ENCODE measurements around the gene KCNQ5. TPM values are rescaled to one million over a fixed set of nuclear protein-coding genes. Genes with fewer than 3 reads are reported as not detected.
"Not testable (repeated sequence)": the region's sequence is repeated elsewhere in the genome, so short reads cannot be mapped to it uniquely, and the experiment has no call there.

KCNQ5 gene
- total RNA-seq, 1 experiment from 2014 or later, result 2.0 TPM

GRCh38 chr6:72892901-72893300, 271.0 kb downstream of the KCNQ5 start:
- H3K27ac Mint-ChIP-seq, result no peak overlapping the region
- H3K4me3 Mint-ChIP-seq, result no peak overlapping the region
- CTCF ChIA-PET, result no interaction called here
- TF ChIP-seq EMX1 (CRISPR knock-in tag; IDR thresholded peaks at IDR 0.05) (no peak), ZNF396 (CRISPR knock-in tag; IDR thresholded peaks at IDR 0.05; ENCODE audit: borderline replicate concordance) (no peak), HMGA2 (CRISPR knock-in tag; IDR thresholded peaks at IDR 0.05) (no peak), RORB (CRISPR knock-in tag; IDR thresholded peaks at IDR 0.05) (no peak), TCF7 (CRISPR knock-in tag; IDR thresholded peaks at IDR 0.05; ENCODE audit: low read depth) (no peak), PRDM15 (CRISPR knock-in tag; IDR thresholded peaks at IDR 0.05) (no peak), JUN (CRISPR knock-in tag; IDR thresholded peaks at IDR 0.05) (no peak), ZBTB21 (CRISPR knock-in tag; IDR thresholded peaks at IDR 0.05; ENCODE audit: borderline replicate concordance) (no peak), NR3C1 (CRISPR knock-in tag; conservative IDR thresholded peaks at IDR 0.05; ENCODE audit: low read depth) (no peak), E2F4 (CRISPR knock-in tag; IDR thresholded peaks at IDR 0.05; ENCODE audit: borderline replicate concordance, low read depth) (no peak), AR (CRISPR knock-in tag; IDR thresholded peaks at IDR 0.05) (no peak), FOXK1 (CRISPR knock-in tag; IDR thresholded peaks at IDR 0.05) (no peak), ATF1 (CRISPR knock-in tag; IDR thresholded peaks at IDR 0.05) (no peak), SP1 (CRISPR knock-in tag; conservative IDR thresholded peaks at IDR 0.05) (no peak), CREM (CRISPR knock-in tag; IDR thresholded peaks at IDR 0.05) (no peak), CBFB (CRISPR knock-in tag; IDR thresholded peaks at IDR 0.05; ENCODE audit: low read depth) (no peak)
- no peaks in the 10 kb centered on the region; the same call in 1 of the 2 replicates for H3K27me3 Mint-ChIP-seq (ENCODE audit: low read depth)
- H3K36me3 Mint-ChIP-seq, result no peaks in the 10 kb centered on the region
- no peaks in the 10 kb centered on the region for H3K4me1 Mint-ChIP-seq
- 0 out of 2 replicates have a peak, but pooled peaks cover 3% of the 10 kb centered on the region for H3K9me3 Mint-ChIP-seq
- DNase-seq (ENCODE audit: low spot score) (no peak), ATAC-seq (no peak)
- POLR2A ChIA-PET, result no interaction called here

- CTCF ChIA-PET, result interaction anchor here (0.6 kb wide), 1 partner anchor 272 kb away, joined by 3 read pairs; no protein-coding TSS in a partner anchor
- Mint-ChIP-seq H3K4me1 (no peaks in the 10 kb centered on the region), H3K27me3 (ENCODE audit: low read depth) (no peaks in the 10 kb centered on the region; the same call in 1 of the 2 replicates), H3K27ac (no peak overlapping the region), H3K9me3 (peaks cover 8% of the 10 kb centered on the region), H3K36me3 (peaks cover 3% of the 10 kb centered on the region; the same call in 1 of the 2 replicates), H3K4me3 (no peak overlapping the region)
- ATAC-seq, result no peak
- DNase-seq (ENCODE audit: low spot score), result no peak
- POLR2A ChIA-PET, result no interaction called here
- TF ChIP-seq RELA (CRISPR knock-in tag; IDR thresholded peaks at IDR 0.05; ENCODE audit: borderline replicate concordance) (no peak), ZNF532 (CRISPR knock-in tag; IDR thresholded peaks at IDR 0.05; ENCODE audit: borderline replicate concordance) (no peak)
These were observed 272.2 kb downstream of the KCNQ5 start for GRCh38 chr6:72894091-72894490.

- H3K27me3 Mint-ChIP-seq (ENCODE audit: low read depth), result not testable (repeated sequence)
- H3K9me3 Mint-ChIP-seq, result peaks cover 13% of the 10 kb centered on the region
These were observed 276.4 kb downstream of the KCNQ5 start for GRCh38 chr6:72898313-72898712.

More at GRCh38 chr6:72898313-72898712, 276.4 kb downstream of the KCNQ5 start:
- H3K27ac Mint-ChIP-seq; POLR2A ChIA-PET; H3K4me1 Mint-ChIP-seq; DNase-seq (ENCODE audit: low spot score); H3K36me3 Mint-ChIP-seq; ATAC-seq; CTCF ChIA-PET; H3K4me3 Mint-ChIP-seq: not testable (repeated sequence)

Measured in WTC11 (cell line).